Loucy (cell line): ENCODE results near the gene TAS2R41.

Experiments
- H2AFZ ChIP-seq: fragments of 200-600 bp; sonication (generic); 2 replicates; pipeline ENCODE4 v1.6.0; 2016; ENCODE audit warnings: antibody characterized with exemption, mild to moderate bottlenecking, low read length, moderate library complexity
- H3F3A ChIP-seq: fragments of 200-600 bp; 2 replicates; pipeline ENCODE4 v1.6.0; 2016; ENCODE audit warnings: antibody characterized with exemption, low read depth, mild to moderate bottlenecking
- H3K27me3 ChIP-seq: fragments of 200-600 bp; sonication (generic); 2 replicates; pipeline ENCODE4 v1.6.1; 2014; ENCODE audit warnings: low read length, mild to moderate bottlenecking; ENCODE audit not compliant: insufficient read depth, poor library complexity, severe bottlenecking
- H3K36me3 ChIP-seq: fragments of 200-600 bp; sonication (generic); 2 replicates; pipeline ENCODE4 v1.6.1; 2016; ENCODE audit warnings: low read length; ENCODE audit not compliant: insufficient read depth
- H3K4me1 ChIP-seq: fragments of 200-600 bp; sonication (generic); 2 replicates; pipeline ENCODE4 v1.5.1; 2014; ENCODE audit warnings: low read length, mild to moderate bottlenecking; ENCODE audit not compliant: insufficient read depth, poor library complexity, severe bottlenecking
- H3K4me2 ChIP-seq: fragments of 200-600 bp; sonication (generic); 2 replicates; pipeline ENCODE4 v1.6.0; 2014; ENCODE audit warnings: antibody characterized with exemption, low read length, low read depth, mild to moderate bottlenecking; ENCODE audit not compliant: poor library complexity, severe bottlenecking
- H3K4me3 ChIP-seq: fragments of 200-600 bp; sonication (generic); 2 replicates; pipeline ENCODE4 v1.5.1; 2014; ENCODE audit warnings: low read length, mild to moderate bottlenecking, mixed read lengths; ENCODE audit not compliant: poor library complexity, severe bottlenecking
- H3K79me2 ChIP-seq: fragments of 200-600 bp; sonication (generic); 2 replicates; pipeline ENCODE4 v1.6.1; 2014; ENCODE audit warnings: low read length; ENCODE audit not compliant: insufficient read depth
- H3K9ac ChIP-seq: fragments of 200-600 bp; sonication (generic); 2 replicates; pipeline ENCODE4 v1.6.0; 2014; ENCODE audit warnings: mild to moderate bottlenecking, low read depth, low read length, moderate library complexity; ENCODE audit not compliant: poor library complexity, severe bottlenecking
- H3K9me2 ChIP-seq: fragments of 200-600 bp; sonication (generic); replicated peaks from 2 replicates; pipeline ENCODE4 v1.6.1; 2016; ENCODE audit warnings: low read depth, low read length, mixed read lengths
- H3K9me3 ChIP-seq: fragments of 200-600 bp; sonication (generic); 2 replicates; pipeline ENCODE4 v1.6.1; 2014; ENCODE audit warnings: mild to moderate bottlenecking, antibody characterized with exemption, low read length, low read depth; ENCODE audit not compliant: insufficient read depth
- H4K20me1 ChIP-seq: fragments of 200-600 bp; sonication (generic); 2 replicates; pipeline ENCODE4 v1.6.0; 2014; ENCODE audit warnings: antibody characterized with exemption, low read length, mild to moderate bottlenecking; ENCODE audit not compliant: insufficient read depth, poor library complexity, severe bottlenecking
- EZH2phosphoT487 ChIP-seq: fragments of 200-600 bp; IDR thresholded peaks from 2 replicates; pipeline ENCODE4 v1.6.1; 2018; ENCODE audit warnings: antibody characterized with exemption, mild to moderate bottlenecking, moderate library complexity, borderline replicate concordance
- TF ChIP-seq, protein P1 (sequence below): fragments of 200-600 bp; sonication (generic); conservative IDR thresholded peaks from 2 replicates; pipeline ENCODE4 v1.5.1; 2014; ENCODE audit warnings: mild to moderate bottlenecking, antibody characterized with exemption, low read length

Gene TAS2R41

DNA sequence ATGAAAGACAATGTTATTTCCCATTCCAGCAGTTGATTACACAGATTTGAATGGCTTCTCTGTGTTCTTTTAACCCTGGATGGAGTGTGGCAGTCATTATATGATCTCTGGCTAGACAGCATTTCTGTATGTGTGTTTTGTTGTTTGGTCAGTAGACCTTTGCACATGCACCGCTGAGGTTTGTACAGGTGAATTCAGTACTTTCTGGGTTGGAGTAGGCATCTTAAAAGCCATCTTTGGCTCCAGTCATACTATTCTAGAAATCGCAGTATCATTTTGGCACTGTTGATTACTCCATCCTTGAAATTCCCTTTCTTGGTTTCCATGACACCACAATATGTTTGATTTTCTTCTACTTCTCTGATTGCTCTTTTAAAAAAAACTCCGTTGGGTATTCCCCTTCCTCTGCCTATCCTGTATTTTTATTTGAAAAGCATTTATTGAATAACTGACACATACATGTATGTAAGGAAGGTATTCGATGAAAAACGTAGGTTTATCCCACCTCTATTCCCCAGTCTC is 29.9 kb downstream of the TAS2R41 start:
- no peaks in the 10 kb centered on the region for H4K20me1 ChIP-seq
- no peak overlapping the region for H2AFZ ChIP-seq
- no peak for TF ChIP-seq EZH2phosphoT487
- TF ChIP-seq, protein P1, sequence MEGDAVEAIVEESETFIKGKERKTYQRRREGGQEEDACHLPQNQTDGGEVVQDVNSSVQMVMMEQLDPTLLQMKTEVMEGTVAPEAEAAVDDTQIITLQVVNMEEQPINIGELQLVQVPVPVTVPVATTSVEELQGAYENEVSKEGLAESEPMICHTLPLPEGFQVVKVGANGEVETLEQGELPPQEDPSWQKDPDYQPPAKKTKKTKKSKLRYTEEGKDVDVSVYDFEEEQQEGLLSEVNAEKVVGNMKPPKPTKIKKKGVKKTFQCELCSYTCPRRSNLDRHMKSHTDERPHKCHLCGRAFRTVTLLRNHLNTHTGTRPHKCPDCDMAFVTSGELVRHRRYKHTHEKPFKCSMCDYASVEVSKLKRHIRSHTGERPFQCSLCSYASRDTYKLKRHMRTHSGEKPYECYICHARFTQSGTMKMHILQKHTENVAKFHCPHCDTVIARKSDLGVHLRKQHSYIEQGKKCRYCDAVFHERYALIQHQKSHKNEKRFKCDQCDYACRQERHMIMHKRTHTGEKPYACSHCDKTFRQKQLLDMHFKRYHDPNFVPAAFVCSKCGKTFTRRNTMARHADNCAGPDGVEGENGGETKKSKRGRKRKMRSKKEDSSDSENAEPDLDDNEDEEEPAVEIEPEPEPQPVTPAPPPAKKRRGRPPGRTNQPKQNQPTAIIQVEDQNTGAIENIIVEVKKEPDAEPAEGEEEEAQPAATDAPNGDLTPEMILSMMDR: no peak
- H3K4me3 ChIP-seq: no peak overlapping the region
- H3K9ac ChIP-seq: no peak overlapping the region
- no peak overlapping the region for H3K4me2 ChIP-seq
- no peaks in the 10 kb centered on the region for H3F3A ChIP-seq
- no peaks in the 10 kb centered on the region for H3K4me1 ChIP-seq
- no peaks in the 10 kb centered on the region for H3K36me3 ChIP-seq
- H3K27me3 ChIP-seq: no peaks in the 10 kb centered on the region
- no peaks in the 10 kb centered on the region for H3K9me2 ChIP-seq
- no peaks in the 10 kb centered on the region for H3K79me2 ChIP-seq
- H3K9me3 ChIP-seq: no peaks in the 10 kb centered on the region

DNA sequence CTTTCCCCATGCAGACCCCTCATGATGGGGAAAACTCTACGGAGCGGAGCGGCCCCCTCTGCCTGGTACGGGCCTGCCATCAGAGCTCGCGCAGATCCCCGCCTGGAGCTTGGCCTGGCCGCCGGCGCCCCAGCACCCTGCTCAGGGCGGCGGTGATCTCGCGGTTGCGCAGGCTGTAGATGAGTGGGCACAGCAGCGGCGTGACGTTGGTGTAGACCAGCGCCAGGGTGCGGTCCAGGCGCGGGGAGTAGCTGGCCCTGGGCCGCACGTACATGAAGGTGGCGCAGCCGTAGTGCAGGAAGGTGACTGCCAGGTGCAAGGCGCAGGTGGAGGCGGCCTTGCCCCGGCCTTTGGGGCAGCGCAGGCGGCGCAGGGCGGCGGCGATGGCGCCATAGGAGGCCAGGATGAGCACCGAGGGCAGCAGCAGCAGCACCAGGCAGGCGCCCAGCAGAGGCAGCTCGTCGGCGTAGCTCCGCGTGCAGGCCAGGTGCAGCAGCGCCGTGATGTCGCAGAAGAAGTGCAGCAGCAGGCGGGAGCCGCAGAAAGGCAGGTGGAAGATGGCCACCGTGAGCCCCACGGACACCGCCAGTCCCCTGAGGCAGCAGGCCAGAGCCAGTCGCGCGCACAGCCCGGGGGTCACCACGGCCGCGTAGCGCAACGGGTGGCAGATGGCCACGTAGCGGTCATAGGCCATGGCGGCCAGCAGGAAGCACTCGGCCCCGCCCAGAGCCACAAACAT is 33.4 kb downstream of the TAS2R41 start:
- Histone ChIP-seq H3K79me2 (no peaks in the 10 kb centered on the region), H3F3A (no peaks in the 10 kb centered on the region), H2AFZ (no peak overlapping the region), H4K20me1 (no peaks in the 10 kb centered on the region), H3K4me2 (no peak overlapping the region), H3K9me2 (no peaks in the 10 kb centered on the region), H3K9me3 (no peaks in the 10 kb centered on the region), H3K36me3 (no peaks in the 10 kb centered on the region), H3K9ac (no peak overlapping the region), H3K4me3 (no peak overlapping the region), H3K27me3 (no peaks in the 10 kb centered on the region), H3K4me1 (no peaks in the 10 kb centered on the region)
- TF ChIP-seq EZH2phosphoT487: no peak
- TF ChIP-seq, protein P1: no peak

- no peaks in the 10 kb centered on the region for H3K79me2 ChIP-seq
- no peaks in the 10 kb centered on the region for H3K9me3 ChIP-seq
- TF ChIP-seq, protein P1: no peak
- TF ChIP-seq EZH2phosphoT487: no peak
Observed at GRCh38 chr7:143511593-143512047, 33.9 kb downstream of the TAS2R41 start.

More at GRCh38 chr7:143511593-143512047, 33.9 kb downstream of the TAS2R41 start:
- Histone ChIP-seq H3K27me3 (no peaks in the 10 kb centered on the region), H3F3A (no peaks in the 10 kb centered on the region), H3K36me3 (no peaks in the 10 kb centered on the region), H3K4me1 (no peaks in the 10 kb centered on the region), H3K4me2 (no peak overlapping the region), H3K4me3 (no peak overlapping the region), H3K9ac (no peak overlapping the region), H3K9me2 (no peaks in the 10 kb centered on the region), H4K20me1 (no peaks in the 10 kb centered on the region), H2AFZ (no peak overlapping the region)
